MCF 10A (cell line): ENCODE data around the gene RHBDL1. TPM values are rescaled to one million over a fixed set of nuclear protein-coding genes. Genes with fewer than 3 reads are reported as not detected.

Source experiments
- BruUV-seq: library from RNA; stranded (reverse); fragments of 400-500 nt; replicated peaks from 2 replicates; lab custom pipeline; 2021; lab: Mats Ljungman, UMichigan
- CTCF ChIA-PET: fragments of 300-600 bp; sonication (Branson Sonifier 250); formaldehyde crosslinking; extraction: SDS; loops from one replicate; lab custom pipeline; 2021; ENCODE audit warnings: antibody characterized with exemption, inconsistent platforms; lab: Yijun Ruan, JAX
- POLR2A ChIA-PET: fragments of 300-600, 350-650 bp; sonication (Branson Sonifier 250); formaldehyde crosslinking; extraction: SDS; loops from one replicate; lab custom pipeline; 2020; ENCODE audit warnings: antibody characterized with exemption, inconsistent platforms; lab: Yijun Ruan, JAX
- DNase-seq: peaks from one replicate; pipeline ENCODE4 v3.0.0-alpha.2; 2018; ENCODE audit not compliant: unreplicated experiment
- H3K27ac Mint-ChIP-seq: one replicate; pipeline ENCODE4 v1.8.0; 2022; ENCODE audit warnings: mild to moderate bottlenecking, low read depth, mixed read lengths; ENCODE audit not compliant: unreplicated experiment
- H3K27me3 Mint-ChIP-seq: one replicate; pipeline ENCODE4 v1.8.0; 2022; ENCODE audit warnings: mixed read lengths; ENCODE audit not compliant: insufficient read depth, unreplicated experiment
- H3K36me3 Mint-ChIP-seq: one replicate; pipeline ENCODE4 v1.8.0; 2022; ENCODE audit warnings: mild to moderate bottlenecking, moderate library complexity, mixed read lengths; ENCODE audit not compliant: insufficient read depth, unreplicated experiment
- H3K4me1 Mint-ChIP-seq: one replicate; pipeline ENCODE4 v1.8.0; 2022; ENCODE audit warnings: mixed read lengths; ENCODE audit not compliant: insufficient read depth, unreplicated experiment
- H3K4me3 Mint-ChIP-seq: one replicate; pipeline ENCODE4 v1.8.0; 2022; ENCODE audit warnings: mild to moderate bottlenecking, moderate library complexity, mixed read lengths; ENCODE audit not compliant: unreplicated experiment
- H3K9me3 Mint-ChIP-seq: one replicate; pipeline ENCODE4 v1.8.0; 2022; ENCODE audit warnings: mixed read lengths; ENCODE audit not compliant: unreplicated experiment
- CTCF ChIP-seq: fragments of 200-600 bp; IDR thresholded peaks from one replicate; pipeline ENCODE4 v1.8.0; 2022; ENCODE audit warnings: antibody characterized with exemption, mild to moderate bottlenecking; ENCODE audit not compliant: unreplicated experiment
- intact Hi-C: fragments of 100-400 bp; cut with micrococcal nuclease; formaldehyde crosslinking; loops from 2 replicates; pipeline ENCODE4 v1.14.1; 2022
- total RNA-seq: library from RNA; stranded (reverse); gene quantifications from 2 replicates; pipeline ENCODE4 v1.2.3, GENCODE V29; 2022

The RHBDL1 gene
- total RNA-seq, 1 experiment from 2014 or later = 3.0 TPM

- DNase-seq = no peak
- Mint-ChIP-seq H3K4me1 (peaks cover 16% of the 10 kb centered on the region), H3K27me3 (no peaks in the 10 kb centered on the region), H3K36me3 (peaks cover 26% of the 10 kb centered on the region), H3K27ac (no peak overlapping the region), H3K9me3 (no peaks in the 10 kb centered on the region), H3K4me3 (peak overlapping the region; percentile 76)
- no peak for TF ChIP-seq CTCF
- POLR2A ChIA-PET = interaction anchor here (1.0 to 8.8 kb wide), 7 partner anchors 7 to 124 kb away, joined by 4 to 124 read pairs (median 8); partner anchors contain the start of genes ANTKMT, CCDC78, CIAO3 and FBXL16
- CTCF ChIA-PET = interaction anchor here (0.6 to 2.0 kb wide), 4 partner anchors 19 to 106 kb away, joined by 3 to 5 read pairs (median 3); no protein-coding TSS in a partner anchor
- no TSS peak for BruUV-seq
- intact Hi-C loops = no loop called here
These were observed 41.4 kb downstream of the RHBDL1 start for GRCh38 chr16:716768-717325.

- no peak overlapping the region for H3K27ac Mint-ChIP-seq
- H3K36me3 Mint-ChIP-seq = peaks cover 26% of the 10 kb centered on the region
- no TSS peak for BruUV-seq
- TF ChIP-seq CTCF = no peak
- H3K4me3 Mint-ChIP-seq = no peak overlapping the region
- H3K27me3 Mint-ChIP-seq = no peaks in the 10 kb centered on the region
- intact Hi-C loops = no loop called here
- no peaks in the 10 kb centered on the region for H3K9me3 Mint-ChIP-seq
- peaks cover 12% of the 10 kb centered on the region for H3K4me1 Mint-ChIP-seq
- ChIA-PET CTCF (interaction anchor here (0.6 to 2.0 kb wide), 4 partner anchors 10 to 256 kb away, joined by 3 to 5 read pairs (median 4); no protein-coding TSS in a partner anchor), POLR2A (interaction anchor here (2.2 to 8.8 kb wide), 2 partner anchors 7 to 42 kb away, joined by 4 to 124 read pairs; partner anchors contain the start of genes ANTKMT, CCDC78, HAGHL and RHBDL1)
- DNase-seq = no peak
These were observed 42.2 kb downstream of the RHBDL1 start for GRCh38 chr16:717450-718245.

- Mint-ChIP-seq H3K27ac (no peak overlapping the region), H3K36me3 (peaks cover 34% of the 10 kb centered on the region), H3K4me3 (peak overlapping the region; percentile 78), H3K27me3 (no peaks in the 10 kb centered on the region), H3K4me1 (peaks cover 9% of the 10 kb centered on the region), H3K9me3 (no peaks in the 10 kb centered on the region)
- TF ChIP-seq CTCF = no peak
- ChIA-PET POLR2A (interaction anchor here (2.0 to 2.2 kb wide), 2 partner anchors 9 to 67 kb away, joined by 5 to 9 read pairs; partner anchors contain the start of gene HAGHL), CTCF (interaction anchor here (0.7 to 2.4 kb wide), 3 partner anchors 8 to 255 kb away, joined by 3 to 11 read pairs (median 4); no protein-coding TSS in a partner anchor)
- no peak for DNase-seq
- intact Hi-C loops = no loop called here
- BruUV-seq = no TSS peak
These were observed 42.9 kb downstream of the RHBDL1 start for GRCh38 chr16:718389-718788.

GRCh38 chr16:718922-719321, 43.5 kb downstream of the RHBDL1 start:
- POLR2A ChIA-PET = interaction anchor here (0.6 to 4.7 kb wide), 8 partner anchors 9 to 128 kb away, joined by 4 to 26 read pairs (median 22); partner anchors contain the start of genes CIAO3, HAGHL and WDR24

More at GRCh38 chr16:718922-719321, 43.5 kb downstream of the RHBDL1 start:
- no TSS peak for BruUV-seq
- H3K4me3 Mint-ChIP-seq = peak overlapping the region; percentile 78
- H3K4me1 Mint-ChIP-seq = peaks cover 9% of the 10 kb centered on the region
- no peak for TF ChIP-seq CTCF
- peaks cover 36% of the 10 kb centered on the region for H3K36me3 Mint-ChIP-seq
- CTCF ChIA-PET = interaction anchor here (1.1 to 2.4 kb wide), 3 partner anchors 9 to 336 kb away, joined by 4 to 11 read pairs (median 4); no protein-coding TSS in a partner anchor
- intact Hi-C loops = no loop called here
- no peaks in the 10 kb centered on the region for H3K27me3 Mint-ChIP-seq
- no peak for DNase-seq
- peak overlapping the region; percentile 12 for H3K27ac Mint-ChIP-seq
- no peaks in the 10 kb centered on the region for H3K9me3 Mint-ChIP-seq
